Activated CD8-positive, alpha-beta memory T cell treated with anti-CD3 and anti-CD28 coated beads, Interleukin-2, amount 10 ng/mL, durations not matched to agents 7 days and 5 days (primary cell): ENCODE results near the gene TH. TPM values are rescaled to one million over a fixed set of nuclear protein-coding genes. Genes with fewer than 3 reads are reported as not detected.

ENCODE experiments used
- ATAC-seq: fragments of 150-1000 bp; cut with Tn5 transposase; one replicate; pipeline ENCODE4 v1.10.0; 2021; ENCODE audit warnings: moderate library complexity
- CTCF ChIA-PET: fragments of 350-600 bp; sonication (Branson Sonifier 250); formaldehyde crosslinking; loops from one replicate; lab custom pipeline; 2021; ENCODE audit warnings: antibody characterized with exemption; lab: Charles Lee
- DNase-seq: peaks from one replicate; pipeline ENCODE4 v3.0.0-alpha.2; 2020
- H3K27ac Mint-ChIP-seq: one replicate; pipeline ENCODE4 v1.8.0; 2021; ENCODE audit warnings: mild to moderate bottlenecking, mixed read lengths
- H3K27me3 Mint-ChIP-seq: one replicate; pipeline ENCODE4 v1.8.0; 2021; ENCODE audit warnings: mixed read lengths
- H3K36me3 Mint-ChIP-seq: one replicate; pipeline ENCODE4 v1.8.0; 2021; ENCODE audit warnings: mild to moderate bottlenecking, mixed read lengths
- H3K4me1 Mint-ChIP-seq: one replicate; pipeline ENCODE4 v1.8.0; 2021; ENCODE audit warnings: mixed read lengths
- H3K4me3 Mint-ChIP-seq: one replicate; pipeline ENCODE4 v1.8.0; 2021; ENCODE audit warnings: mild to moderate bottlenecking, moderate library complexity, mixed read lengths
- H3K9me3 Mint-ChIP-seq: one replicate; pipeline ENCODE4 v1.8.0; 2022; ENCODE audit warnings: low read depth, mixed read lengths
- total RNA-seq, 2 experiments: library from RNA; stranded (reverse); gene quantifications; one replicate each; pipeline ENCODE4 v1.2.3, GENCODE V29; 2021

Gene TH
- total RNA-seq, 2 experiments from 2014 or later = not detected

DNA sequence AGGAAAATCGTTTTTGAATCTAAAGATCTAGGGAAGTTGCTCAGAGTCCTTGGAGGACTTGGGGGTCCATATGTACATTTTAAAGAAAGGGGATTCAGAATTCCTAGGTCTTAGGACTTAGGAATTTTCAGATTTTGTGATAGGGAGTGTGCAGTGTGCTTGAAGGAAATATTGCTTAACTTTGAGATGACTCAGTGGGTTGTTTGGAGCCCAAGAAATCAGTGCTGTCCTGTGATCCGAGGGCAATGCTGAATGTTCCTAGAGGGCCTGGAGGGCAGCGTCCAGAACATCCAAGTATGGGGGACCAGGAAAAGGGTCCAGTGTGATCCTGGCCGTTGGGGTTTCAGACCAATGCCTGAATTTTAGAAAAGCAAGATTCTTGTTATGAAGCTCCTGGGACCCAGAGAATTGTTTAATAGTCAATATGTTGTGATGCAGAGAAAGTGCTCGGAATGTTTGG lies 29.3 kb downstream of the TH start:
- CTCF ChIA-PET = interaction anchor here (1.2 to 13.2 kb wide), 5 partner anchors 8 to 490 kb away, joined by 3 to 315 read pairs (median 5); no protein-coding TSS in a partner anchor
- Mint-ChIP-seq H3K27me3 (peaks cover 79% of the 10 kb centered on the region), H3K9me3 (no peaks in the 10 kb centered on the region), H3K27ac (no peak overlapping the region), H3K36me3 (no peaks in the 10 kb centered on the region), H3K4me1 (peaks cover 14% of the 10 kb centered on the region), H3K4me3 (no peak overlapping the region)
- DNase-seq (no peak), ATAC-seq (no peak)

DNA sequence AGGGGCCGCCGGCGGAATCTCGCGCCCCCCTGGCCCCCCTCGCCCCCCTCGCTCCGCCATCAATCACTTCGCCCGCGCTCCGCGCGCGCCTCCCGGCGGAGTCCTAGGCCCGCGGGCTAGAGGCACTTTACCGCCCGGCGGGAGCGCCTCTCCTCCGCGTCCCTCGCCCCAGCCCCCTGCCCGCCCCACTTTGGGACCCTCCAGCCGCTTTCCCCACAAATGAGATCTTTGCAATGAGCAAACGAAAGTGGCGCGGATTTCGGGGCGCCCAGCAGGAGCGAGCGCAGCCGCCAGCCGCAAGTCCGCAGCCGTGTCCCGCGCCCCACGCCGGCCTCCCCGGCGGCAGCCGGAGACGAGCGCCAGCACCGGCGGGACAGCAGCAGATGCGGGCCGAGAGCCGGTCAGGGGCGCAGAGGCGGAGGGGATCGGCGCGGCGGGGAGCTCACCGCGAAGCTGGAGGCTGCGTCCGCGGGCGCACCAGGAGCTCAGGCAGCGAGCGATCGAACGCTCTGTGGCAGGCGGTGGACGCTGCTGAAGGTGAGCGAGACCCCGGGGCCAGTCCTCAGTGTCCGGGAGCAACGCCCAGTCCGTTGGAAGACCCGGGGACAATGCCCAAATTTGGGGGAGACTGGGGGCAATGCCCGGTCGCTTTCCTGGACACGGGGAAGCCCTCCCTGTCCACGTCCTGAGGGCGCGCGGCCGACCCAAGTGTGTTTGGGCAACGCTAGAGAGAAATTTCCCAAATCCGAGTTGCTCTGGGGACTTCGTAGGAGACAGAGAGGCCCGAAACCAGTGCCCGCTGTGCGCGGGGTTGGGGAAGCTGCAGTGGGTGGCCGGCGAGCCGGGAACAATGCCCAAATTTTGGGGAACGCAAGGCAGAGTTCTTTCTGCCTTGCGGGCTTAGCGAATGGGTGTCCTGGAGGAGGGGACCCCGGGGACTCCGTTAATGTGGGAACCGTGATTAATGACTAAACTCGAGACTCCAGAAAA lies 30.9 kb downstream of the TH start:
- ATAC-seq = no peak
- peak overlapping the region; percentile 50 for H3K27ac Mint-ChIP-seq
- no peaks in the 10 kb centered on the region for H3K36me3 Mint-ChIP-seq
- CTCF ChIA-PET = interaction anchor here (0.7 to 4.4 kb wide), 6 partner anchors 9 to 488 kb away, joined by 3 to 33 read pairs (median 4); no protein-coding TSS in a partner anchor
- H3K9me3 Mint-ChIP-seq = no peaks in the 10 kb centered on the region
- peaks cover 77% of the 10 kb centered on the region for H3K27me3 Mint-ChIP-seq
- H3K4me1 Mint-ChIP-seq = peaks cover 14% of the 10 kb centered on the region
- DNase-seq = no peak
- no peak overlapping the region for H3K4me3 Mint-ChIP-seq

GRCh38 chr11:2139621-2140337 lies 31.8 kb downstream of the TH start:
- H3K27me3 Mint-ChIP-seq = peaks cover 76% of the 10 kb centered on the region
- peaks cover 14% of the 10 kb centered on the region for H3K4me1 Mint-ChIP-seq
- no peaks in the 10 kb centered on the region for H3K9me3 Mint-ChIP-seq
- H3K4me3 Mint-ChIP-seq = no peak overlapping the region
- no peak for ATAC-seq
- H3K36me3 Mint-ChIP-seq = no peaks in the 10 kb centered on the region
- CTCF ChIA-PET = interaction anchor here (0.7 to 4.4 kb wide), 2 partner anchors 13 to 103 kb away, joined by 3 to 33 read pairs; no protein-coding TSS in a partner anchor
- no peak overlapping the region for H3K27ac Mint-ChIP-seq
- DNase-seq = no peak

GRCh38 chr11:2139123-2139521 lies 32.5 kb downstream of the TH start, which contains the start of gene IGF2:
Gene IGF2, minus strand, starts transcription at chr11:2139389. Its CDS starts 3,866 bp downstream, at chr11:2135523.
- Mint-ChIP-seq H3K27me3 (peaks cover 70% of the 10 kb centered on the region), H3K4me1 (peaks cover 14% of the 10 kb centered on the region), H3K9me3 (no peaks in the 10 kb centered on the region), H3K4me3 (no peak within 1 kb of the TSS), H3K27ac (no peak within 1 kb of the TSS), H3K36me3 (no peaks in the 10 kb centered on the region)
- DNase-seq = no peak
- no peak for ATAC-seq
- CTCF ChIA-PET = no interaction called here

GRCh38 chr11:2138431-2139122 lies 33.0 kb downstream of the TH start:
- CTCF ChIA-PET = no interaction called here
- Mint-ChIP-seq H3K27me3 (peaks cover 69% of the 10 kb centered on the region), H3K9me3 (no peaks in the 10 kb centered on the region), H3K36me3 (no peaks in the 10 kb centered on the region), H3K4me3 (no peak overlapping the region), H3K4me1 (peaks cover 12% of the 10 kb centered on the region), H3K27ac (no peak overlapping the region)
- ATAC-seq = no peak
- no peak for DNase-seq

DNA sequence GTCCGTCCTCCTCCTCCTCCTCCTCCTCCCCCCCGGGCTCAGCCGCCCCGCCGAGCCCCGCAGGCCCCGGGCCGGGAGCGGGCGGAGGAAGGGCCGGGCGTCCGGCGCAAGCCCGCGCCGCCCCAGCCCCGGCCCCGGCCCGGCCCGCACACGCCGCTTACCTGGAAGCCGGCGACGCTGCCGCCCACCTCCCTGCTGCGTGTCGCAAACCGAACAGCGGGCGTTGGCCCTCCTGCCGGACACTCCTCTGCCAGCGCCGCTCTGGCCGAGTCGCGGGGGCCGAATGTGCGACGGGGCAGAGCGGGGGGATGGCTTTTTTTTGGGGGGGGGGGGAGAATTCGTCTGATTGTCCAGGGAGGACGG lies 33.6 kb downstream of the TH start:
- Mint-ChIP-seq H3K36me3 (no peaks in the 10 kb centered on the region), H3K4me1 (peaks cover 10% of the 10 kb centered on the region), H3K27ac (no peak overlapping the region), H3K9me3 (no peaks in the 10 kb centered on the region), H3K27me3 (peaks cover 69% of the 10 kb centered on the region), H3K4me3 (no peak overlapping the region)
- CTCF ChIA-PET = no interaction called here
- ATAC-seq (no peak), DNase-seq (no peak)

DNA sequence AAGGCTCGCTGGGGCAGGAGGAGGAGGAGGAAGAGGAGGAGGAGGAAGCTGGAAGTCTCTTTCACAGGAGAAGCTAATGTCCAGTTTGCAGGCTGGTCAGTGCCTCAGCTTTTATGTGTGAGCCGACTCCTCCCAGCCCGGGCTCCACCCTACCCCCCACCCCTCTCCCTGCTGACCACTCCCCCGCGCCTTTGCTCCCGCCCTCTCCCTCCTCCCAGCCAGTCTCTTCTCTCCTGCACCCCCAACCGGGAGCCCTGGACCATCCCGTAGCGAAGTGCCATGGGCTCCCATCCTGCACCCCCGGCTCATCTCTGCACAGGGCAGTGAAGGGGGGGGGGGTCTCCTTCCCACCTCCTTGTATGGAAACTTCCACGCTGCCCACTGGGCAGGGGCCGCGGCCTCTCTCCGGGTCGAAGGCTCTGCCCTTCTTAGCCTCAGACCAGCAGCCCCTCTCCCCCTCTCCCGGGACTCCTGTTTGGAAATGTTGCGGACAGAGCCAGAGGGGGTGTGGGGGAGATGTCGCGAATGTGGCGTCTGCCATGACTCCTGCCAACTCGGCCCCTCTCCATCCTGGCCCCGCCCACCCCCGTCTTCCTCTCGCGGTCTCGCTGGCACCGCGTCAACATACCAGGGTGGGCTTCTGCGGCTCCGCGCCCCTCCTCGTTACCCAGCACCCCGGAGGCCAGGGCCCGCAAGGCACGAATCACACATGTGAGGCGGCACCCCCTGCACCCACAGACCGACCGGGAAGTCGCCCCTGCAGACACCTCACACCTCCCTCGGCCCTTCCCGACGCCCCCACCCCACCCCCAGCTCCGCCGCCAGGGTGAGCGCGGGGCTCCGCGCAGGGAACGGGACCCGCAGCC lies 34.2 kb downstream of the TH start:
- CTCF ChIA-PET = interaction anchor here (0.9 to 1.1 kb wide), 2 partner anchors 9 to 15 kb away, joined by 3 read pairs; no protein-coding TSS in a partner anchor
- DNase-seq (no peak), ATAC-seq (no peak)
- no peaks in the 10 kb centered on the region for H3K9me3 Mint-ChIP-seq
- peaks cover 69% of the 10 kb centered on the region for H3K27me3 Mint-ChIP-seq
- no peak overlapping the region for H3K4me3 Mint-ChIP-seq
- H3K27ac Mint-ChIP-seq = no peak overlapping the region
- no peaks in the 10 kb centered on the region for H3K36me3 Mint-ChIP-seq
- peaks cover 6% of the 10 kb centered on the region for H3K4me1 Mint-ChIP-seq

GRCh38 chr11:2136952-2137201 lies 34.7 kb downstream of the TH start:
- Mint-ChIP-seq H3K4me3 (no peak overlapping the region), H3K36me3 (no peaks in the 10 kb centered on the region), H3K4me1 (peaks cover 4% of the 10 kb centered on the region), H3K9me3 (peaks cover under 1% of the 10 kb centered on the region), H3K27me3 (peaks cover 67% of the 10 kb centered on the region), H3K27ac (no peak overlapping the region)
- DNase-seq (no peak), ATAC-seq (no peak)
- CTCF ChIA-PET = interaction anchor here (0.9 to 1.1 kb wide), 2 partner anchors 10 to 15 kb away, joined by 3 read pairs; no protein-coding TSS in a partner anchor

DNA sequence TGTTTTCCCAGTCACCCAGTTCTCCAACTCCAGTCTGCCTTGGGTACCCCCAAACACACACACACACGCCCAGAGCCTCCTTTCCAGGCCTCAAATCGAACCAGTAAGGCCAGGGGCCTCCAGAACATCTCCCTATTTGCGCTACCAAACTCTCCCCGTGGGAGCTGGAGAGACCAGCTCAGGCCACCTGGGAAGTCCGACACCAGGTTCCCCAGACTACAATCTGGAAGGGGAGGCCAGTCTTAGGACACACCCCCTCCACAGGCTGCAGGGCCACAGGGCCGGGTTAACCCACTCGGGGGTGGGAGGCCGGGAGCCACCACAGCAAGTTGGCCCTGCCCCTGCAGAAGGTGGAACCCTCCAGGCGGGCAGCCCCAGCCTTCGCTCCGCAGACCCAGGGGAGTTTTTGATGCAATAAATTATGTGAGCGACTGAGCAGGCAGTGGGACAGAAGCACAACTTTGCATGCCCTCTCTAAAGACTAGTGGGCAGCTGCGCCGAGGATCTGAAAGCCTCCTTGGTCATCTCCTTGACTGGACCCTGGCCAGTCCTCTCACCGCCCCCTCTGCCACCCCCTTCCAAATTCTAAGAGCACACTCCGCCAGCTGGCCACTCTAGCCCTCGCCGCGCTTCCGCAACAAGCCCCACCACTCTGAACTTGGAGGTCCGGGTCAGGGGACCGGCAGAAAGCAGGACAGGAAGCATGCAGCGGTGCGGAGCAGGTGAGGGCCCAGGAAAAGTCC lies 35.2 kb downstream of the TH start:
- CTCF ChIA-PET = interaction anchor here (0.9 to 1.1 kb wide), 2 partner anchors 11 to 16 kb away, joined by 3 read pairs; no protein-coding TSS in a partner anchor
- H3K9me3 Mint-ChIP-seq = peaks cover 6% of the 10 kb centered on the region
- H3K36me3 Mint-ChIP-seq = no peaks in the 10 kb centered on the region
- DNase-seq (no peak), ATAC-seq (no peak)
- H3K27me3 Mint-ChIP-seq = peaks cover 67% of the 10 kb centered on the region
- H3K4me3 Mint-ChIP-seq = no peak overlapping the region
- H3K27ac Mint-ChIP-seq = no peak overlapping the region
- peaks cover 4% of the 10 kb centered on the region for H3K4me1 Mint-ChIP-seq

GRCh38 chr11:2135648-2136201 lies 35.9 kb downstream of the TH start:
- H3K36me3 Mint-ChIP-seq = no peaks in the 10 kb centered on the region
- peaks cover 8% of the 10 kb centered on the region for H3K9me3 Mint-ChIP-seq
- DNase-seq = no peak
- CTCF ChIA-PET = no interaction called here
- ATAC-seq = no peak
- peaks cover 62% of the 10 kb centered on the region for H3K27me3 Mint-ChIP-seq
- H3K4me3 Mint-ChIP-seq = no peak overlapping the region
- peaks cover 2% of the 10 kb centered on the region for H3K4me1 Mint-ChIP-seq
- H3K27ac Mint-ChIP-seq = no peak overlapping the region

DNA sequence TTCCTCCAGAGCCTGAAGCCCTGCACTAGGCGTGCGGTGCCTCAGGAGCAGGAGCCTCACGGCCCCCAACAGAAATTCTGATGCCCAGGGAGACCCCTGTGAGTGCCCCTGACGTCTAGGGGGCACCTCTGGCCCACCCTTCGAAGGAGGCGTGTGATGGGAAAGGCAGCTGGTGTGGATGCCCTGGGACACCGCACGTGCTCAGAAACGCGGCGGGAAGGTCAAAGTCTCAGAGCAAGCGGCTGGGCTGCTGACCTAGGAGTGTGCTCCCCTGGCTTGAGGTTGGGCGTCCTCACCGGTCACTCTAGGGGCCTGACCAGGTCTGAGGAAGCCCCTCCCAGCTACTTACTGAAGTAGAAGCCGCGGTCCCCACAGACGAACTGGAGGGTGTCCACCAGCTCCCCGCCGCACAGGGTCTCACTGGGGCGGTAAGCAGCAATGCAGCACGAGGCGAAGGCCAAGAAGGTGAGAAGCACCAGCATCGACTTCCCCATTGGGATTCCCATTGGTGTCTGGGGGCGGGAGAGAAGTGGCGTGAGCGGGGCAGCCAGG lies 36.5 kb downstream of the TH start:
- Mint-ChIP-seq H3K27ac (no peak overlapping the region), H3K9me3 (peaks cover 8% of the 10 kb centered on the region), H3K27me3 (peaks cover 59% of the 10 kb centered on the region), H3K4me1 (peaks cover 2% of the 10 kb centered on the region), H3K4me3 (no peak overlapping the region), H3K36me3 (no peaks in the 10 kb centered on the region)
- ATAC-seq (no peak), DNase-seq (no peak)
- CTCF ChIA-PET = no interaction called here
